Islet of Langerhans (tissue), 1 donor: ENCODE measurements around the gene BCKDHA.
"Not testable (repeated sequence)": the region's sequence is repeated elsewhere in the genome, so short reads cannot be mapped to it uniquely, and the experiment has no call there.

Experiments
- FAIRE-seq: peaks from one replicate; lab custom pipeline; 2011; peaks lifted over from hg19 to GRCh38; lab: Jason Lieb, UNC

The BCKDHA gene

DNA sequence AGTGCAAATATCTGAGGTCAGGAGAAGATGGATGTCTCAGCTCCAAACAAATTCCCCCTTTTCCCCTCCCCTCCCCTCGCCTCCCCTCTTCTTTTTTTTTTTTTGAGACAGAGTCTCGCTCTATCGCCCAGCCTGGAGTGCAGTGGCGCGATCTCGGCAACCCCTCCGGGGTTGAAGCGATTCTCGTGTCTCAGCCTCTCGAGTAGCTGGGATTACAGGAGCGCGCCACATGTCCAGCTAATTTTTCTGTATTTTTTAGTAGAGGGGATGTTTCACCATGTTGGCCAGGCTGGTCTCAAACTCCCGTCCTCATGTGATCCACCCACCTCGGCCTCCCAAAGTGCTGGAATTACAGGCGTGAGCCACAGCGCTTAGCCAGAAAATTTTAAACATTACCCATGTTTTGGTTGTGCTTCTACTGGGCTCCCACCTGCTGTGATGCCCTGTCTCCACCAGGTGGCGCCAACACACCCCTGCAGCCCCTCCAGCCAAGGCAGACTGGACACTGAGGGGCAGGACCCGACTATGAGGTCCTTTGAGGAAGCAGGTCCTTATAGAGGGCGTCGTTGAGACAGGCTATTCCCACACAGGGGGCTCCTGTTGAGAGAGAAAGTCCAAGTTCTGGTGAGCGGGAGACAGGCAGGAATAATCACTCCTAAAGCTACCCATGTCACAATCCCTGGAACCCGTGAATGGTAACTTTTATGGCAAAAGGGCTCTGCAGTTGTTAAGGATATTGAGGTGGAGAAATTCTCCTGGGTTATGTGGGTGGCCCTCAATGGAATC is 51.7 kb downstream of the BCKDHA start:
- FAIRE-seq, result no peak

- no peak for FAIRE-seq
Measured at GRCh38 chr19:41449865-41450178, 52.2 kb downstream of the BCKDHA start.

DNA sequence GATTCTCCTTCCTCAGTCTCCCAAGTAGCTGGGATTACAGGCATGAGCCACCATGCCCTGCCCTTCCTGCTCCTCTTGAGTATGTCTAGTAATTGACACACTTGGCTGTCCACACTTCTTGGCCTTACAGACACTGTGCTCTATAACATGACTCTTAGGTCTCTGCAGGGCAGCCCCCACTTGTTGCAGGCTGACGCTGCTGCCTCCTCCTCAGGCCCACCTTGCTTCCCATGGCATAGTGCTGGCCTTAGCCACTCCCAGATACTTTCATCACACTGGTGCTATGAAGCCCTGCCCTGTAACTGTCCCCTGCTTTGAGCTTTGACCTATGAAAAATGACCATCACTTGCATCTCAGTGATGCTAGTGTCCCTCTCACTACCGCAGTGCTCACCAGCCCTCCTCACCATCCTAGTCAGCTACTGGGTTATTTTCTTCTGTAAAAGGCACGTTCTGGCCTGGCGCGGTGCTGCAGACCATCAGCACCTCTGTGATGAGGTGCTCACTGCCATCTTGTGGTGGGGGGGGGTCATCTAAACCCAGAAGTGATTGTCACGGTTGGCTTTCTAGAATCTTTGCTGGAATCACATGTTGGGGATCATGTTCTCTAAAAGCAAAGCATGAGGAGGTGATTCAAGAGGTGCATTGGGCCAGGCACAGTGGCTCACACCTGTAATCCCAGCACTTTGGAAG is 55.1 kb downstream of the BCKDHA start:
- no peak for FAIRE-seq

GRCh38 chr19:41455936-41456335 is 58.3 kb downstream of the BCKDHA start:
- FAIRE-seq, result no peak

GRCh38 chr19:41456342-41456918 is 58.8 kb downstream of the BCKDHA start:
- no peak for FAIRE-seq

DNA sequence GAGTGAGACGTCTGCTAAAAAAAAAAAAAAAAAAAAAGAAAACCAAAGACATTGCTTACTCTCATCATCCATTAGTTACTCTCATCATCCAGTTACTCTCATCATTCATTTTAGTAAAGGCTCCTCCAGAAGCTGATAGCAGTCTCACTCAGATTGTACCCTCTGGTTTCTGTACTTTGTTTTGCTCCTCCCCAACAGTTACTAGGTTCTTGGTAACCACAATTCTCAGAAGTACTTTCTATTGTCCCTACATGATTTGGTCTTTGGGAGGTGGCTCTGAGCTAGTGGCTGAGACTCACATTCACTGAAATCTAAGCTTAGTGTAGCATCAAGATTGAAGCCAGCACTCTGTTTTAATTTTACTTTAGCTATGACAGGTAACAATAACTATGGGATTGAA is 59.6 kb downstream of the BCKDHA start:
- FAIRE-seq, result no peak

DNA sequence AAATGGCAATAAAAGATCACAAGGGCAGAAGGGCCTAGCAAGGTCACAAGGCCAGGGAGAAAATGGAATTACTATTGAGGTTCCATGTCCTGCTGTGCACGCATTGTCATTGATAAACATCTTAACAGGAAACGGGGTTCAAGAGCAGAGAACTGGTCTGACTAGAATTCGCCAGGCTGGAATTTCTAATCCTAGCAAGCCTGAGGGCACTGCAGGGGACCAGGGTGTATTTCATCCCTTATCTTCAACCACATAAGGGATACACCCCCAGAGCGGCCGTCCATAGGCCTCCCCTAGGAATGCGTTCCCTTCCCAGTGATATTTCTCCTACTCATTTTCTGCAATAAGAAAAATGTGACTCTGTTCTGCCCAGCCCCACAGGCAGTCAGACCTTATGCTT is 64.9 kb downstream of the BCKDHA start:
- no peak for FAIRE-seq

- not testable (repeated sequence) for FAIRE-seq
Measured at GRCh38 chr19:41463257-41464256, 65.9 kb downstream of the BCKDHA start.
